Measurements from ENCODE around the gene BATF3.
"Not testable (repeated sequence)": the region's sequence is repeated elsewhere in the genome, so short reads cannot be mapped to it uniquely, and the experiment has no call there.

Gene BATF3, protein sequence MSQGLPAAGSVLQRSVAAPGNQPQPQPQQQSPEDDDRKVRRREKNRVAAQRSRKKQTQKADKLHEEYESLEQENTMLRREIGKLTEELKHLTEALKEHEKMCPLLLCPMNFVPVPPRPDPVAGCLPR

DNA sequence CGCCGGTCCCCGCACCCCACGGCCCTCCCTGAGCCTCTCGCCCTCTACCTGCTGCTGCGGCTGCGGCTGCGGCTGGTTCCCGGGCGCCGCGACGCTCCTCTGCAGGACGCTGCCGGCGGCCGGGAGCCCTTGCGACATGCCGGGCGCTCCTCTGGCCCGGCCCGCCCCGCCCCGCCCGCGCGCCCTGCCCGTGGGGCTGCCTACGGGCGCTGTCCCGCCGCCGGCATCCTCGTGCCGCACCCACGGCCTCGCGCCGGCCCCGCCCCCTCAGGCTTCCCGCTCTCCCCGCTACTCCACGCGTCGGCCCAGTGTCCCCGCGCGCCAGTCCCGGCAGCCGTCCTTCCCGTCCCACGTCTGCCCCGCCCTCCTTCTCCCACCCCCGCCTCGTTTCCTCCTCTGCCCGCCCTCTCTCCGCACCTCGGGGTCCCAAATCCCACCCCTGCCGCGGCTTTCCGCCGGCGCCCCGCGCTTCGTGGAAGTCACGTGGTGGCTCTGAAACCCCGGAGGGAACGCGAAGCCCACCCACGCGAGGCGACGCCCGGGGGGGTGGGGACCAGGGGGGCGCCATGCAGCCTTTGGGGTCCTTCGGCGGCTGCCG lies at the start of gene BATF3:
TSS of gene BATF3 (minus strand) at position 216 of the 598 bp plus-strand sequence. CDS start at position 138, 78 bp downstream.
- DNase-seq (ENCODE audit: low read depth in 2 of 2): peak in 1 of 2 donors; percentile 74

DNA sequence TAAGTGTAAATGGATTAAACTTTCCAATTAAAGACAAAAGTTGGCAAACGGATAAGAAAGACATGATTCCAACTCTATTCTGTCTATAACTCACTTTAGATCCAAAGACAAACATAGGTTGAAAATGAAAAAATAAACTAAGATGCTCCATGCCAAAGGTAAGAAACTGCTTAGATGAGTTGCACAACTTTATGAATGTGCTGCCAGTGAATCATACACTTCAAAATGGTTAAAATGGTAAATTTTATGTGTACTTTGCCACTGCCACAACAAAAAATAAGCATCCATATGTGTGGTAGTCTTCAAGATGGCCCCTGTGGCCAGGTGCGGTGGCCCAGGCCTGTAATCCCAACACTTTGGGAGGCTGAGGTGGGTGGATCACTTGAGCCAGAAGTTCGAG lies 46.9 kb upstream of the BATF3 start:
- DNase-seq (ENCODE audit: low read depth in 2 of 2): no peak

DNA sequence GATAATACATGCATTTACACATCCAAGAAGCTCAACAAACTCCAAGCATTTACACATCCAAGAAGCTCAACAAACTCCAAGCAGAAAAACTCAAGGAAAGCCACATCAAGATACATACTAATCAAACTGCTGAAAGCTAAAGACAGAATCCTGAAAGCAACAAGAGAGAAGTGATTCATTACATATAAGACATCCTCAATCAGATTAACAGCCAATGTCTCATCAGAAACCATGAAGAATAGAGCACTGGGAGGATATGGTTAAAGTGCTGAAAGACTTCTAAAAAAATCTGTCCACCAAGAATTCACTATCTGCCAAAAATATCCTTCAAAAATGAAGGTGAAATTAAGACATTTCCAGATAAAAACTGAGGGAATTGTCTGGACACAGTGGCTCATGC lies 45.7 kb upstream of the BATF3 start:
- no peak for DNase-seq (ENCODE audit: low read depth in 2 of 2)

DNA sequence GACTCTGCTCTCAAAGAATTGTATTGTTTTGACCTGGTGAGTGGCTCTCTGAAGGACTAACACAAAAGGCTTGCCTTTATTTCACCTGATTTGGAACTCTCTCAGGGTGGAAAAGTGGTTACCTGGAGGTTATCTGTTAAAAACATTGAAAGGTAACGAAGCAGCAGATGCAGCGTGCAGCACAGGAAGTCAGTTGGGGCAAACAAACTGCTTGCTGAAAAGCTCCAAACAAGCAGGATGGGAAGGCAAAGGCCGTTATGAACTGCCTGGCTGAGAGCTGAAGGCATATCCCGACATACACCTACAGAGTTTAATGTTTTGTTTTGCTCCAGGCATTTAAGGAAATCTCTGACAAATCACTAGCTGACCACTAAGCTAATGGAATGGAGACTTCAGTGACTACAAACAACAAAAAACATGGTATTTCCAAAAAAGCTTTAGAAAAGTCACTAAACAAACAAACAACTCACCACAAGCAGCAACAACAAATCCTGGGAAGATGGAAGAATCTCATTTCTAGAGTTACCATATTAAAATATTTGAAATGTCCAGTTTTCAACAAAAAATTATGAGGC lies 44.3 kb upstream of the BATF3 start:
- DNase-seq (ENCODE audit: low read depth in 2 of 2): no peak

DNA sequence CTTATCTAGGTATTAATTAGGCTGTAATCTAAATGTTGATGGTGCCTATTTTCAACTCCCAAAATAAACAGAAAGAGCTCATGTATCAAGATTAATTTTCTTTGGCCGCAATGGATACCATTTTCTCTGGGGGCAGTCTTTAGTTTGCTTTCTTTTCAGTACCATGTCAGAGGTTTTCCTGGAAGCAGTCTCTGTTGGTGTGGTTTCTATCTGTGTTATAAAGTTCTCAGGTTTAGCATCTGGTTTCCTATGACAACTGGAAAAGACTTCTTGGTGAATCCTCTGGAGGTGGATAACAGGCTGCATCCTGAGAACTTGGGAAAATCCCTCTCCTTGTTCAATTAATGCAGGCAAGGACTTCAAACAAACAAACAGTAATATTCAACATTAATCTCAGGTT lies 38.7 kb upstream of the BATF3 start:
- no peak for DNase-seq (ENCODE audit: low read depth in 2 of 2)

DNA sequence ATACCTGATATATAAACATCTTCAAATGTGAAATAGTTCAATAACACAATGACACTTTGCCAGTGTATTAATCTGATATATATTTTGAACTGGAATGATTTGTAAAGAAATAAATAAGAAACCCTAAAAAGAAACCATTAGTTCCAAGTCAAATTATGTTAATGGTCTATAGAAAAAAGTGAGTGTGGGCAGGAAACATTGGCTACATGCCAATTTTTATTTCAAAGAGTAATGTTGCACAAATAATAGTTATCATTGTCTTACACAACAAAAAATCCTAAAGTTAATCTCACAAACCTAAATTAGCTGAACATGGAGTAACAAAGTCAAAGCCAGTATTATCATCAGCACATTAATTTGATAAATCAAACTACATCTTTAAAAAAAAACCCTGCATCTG lies 37.9 kb upstream of the BATF3 start:
- DNase-seq (ENCODE audit: low read depth in 2 of 2): no peak

DNA sequence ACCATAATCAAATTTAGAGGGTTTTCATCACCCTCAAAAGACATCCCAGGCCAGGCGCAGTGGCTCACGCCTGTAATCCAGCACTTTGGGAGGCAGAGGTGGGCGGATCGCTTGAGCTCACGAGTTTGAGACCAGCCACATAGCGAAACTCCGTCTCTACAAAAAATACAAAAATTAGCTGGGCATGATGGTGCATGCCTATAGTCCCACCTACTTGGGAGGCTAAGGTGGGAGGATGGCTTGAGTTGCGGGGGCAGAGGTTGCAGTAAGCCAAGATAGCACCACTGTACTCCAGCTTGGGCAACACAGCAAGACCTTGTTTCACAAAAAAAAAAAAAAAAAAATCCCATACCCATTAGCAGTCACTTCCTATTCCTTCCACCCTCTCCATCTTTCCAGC lies 33.5 kb upstream of the BATF3 start:
- no peak for DNase-seq (ENCODE audit: low read depth in 2 of 2)

DNA sequence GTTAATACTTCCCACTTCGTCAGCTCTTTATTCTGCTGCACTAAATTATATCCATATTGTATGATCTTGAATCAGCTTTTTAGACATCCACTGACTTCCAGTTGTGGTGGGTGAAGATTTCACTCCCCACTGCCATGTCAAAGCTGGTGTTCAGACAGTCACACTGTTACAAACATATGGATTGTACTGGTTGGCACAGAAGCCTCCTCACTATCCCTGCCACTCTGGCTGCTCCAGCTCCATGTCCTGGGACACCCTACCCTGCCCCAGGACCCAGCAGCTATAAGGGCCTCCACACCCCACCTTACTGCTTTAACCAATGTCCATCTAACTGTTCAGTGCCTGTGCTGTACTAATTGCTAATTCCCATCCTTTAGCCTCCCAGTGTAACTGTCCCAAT lies 32.0 kb upstream of the BATF3 start:
- DNase-seq (ENCODE audit: low read depth in 2 of 2): no peak

DNA sequence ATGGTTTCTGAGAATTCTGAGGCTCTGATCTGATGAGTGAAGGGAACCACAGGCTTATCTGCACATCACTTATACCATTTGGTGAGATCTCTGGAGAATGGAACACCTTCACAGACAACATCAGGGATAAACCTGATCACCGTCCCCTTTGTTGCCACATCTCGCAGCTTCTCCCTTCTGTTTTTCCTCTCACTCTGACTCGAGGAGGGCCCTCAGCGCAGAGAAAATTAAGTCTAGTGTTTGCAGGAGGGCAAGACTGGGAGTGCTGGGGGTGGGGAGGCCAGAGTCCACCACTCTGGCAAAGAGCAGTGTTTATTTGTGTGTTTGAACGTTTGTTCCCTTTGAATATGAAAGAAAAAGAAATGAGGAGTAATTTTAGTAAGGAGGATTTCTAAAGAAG lies 29.0 kb upstream of the BATF3 start:
- no peak for DNase-seq (ENCODE audit: low read depth in 2 of 2)

DNA sequence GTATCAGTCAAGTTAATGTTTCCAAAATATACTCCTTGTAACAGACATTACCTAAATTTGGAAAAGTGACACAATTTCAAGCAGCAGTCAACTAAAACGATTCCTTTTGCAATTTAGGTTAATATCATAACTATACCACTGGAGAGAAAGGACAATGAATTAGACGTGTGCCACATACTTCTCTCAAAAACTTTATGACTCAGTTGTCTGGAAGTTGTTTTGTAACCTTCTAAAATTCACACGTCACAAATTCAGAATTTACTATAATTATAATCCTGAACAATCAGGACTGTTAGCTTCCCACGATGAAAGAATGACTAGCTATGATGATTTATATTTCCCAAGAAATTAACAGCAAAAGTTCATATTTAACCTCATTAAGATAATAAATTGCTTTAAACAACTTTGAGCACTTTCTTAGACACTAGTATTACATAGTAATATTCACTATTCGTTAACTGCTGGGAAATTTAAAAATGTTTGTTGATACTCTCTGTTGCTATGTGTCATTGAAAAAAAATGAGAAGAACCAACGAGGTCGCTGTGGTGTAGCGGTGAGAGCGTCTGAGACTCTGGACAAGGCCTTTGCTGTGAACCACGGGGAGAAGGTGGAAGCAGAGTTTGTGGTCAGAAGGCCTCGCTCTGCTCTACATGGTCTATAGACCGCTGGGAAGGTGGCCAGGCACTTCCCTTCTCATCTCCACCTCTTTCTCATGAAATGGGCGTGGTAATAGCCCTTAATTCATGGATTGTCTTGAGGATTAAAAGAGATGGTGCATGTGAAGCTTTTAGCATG lies 27.9 kb upstream of the BATF3 start:
- no peak for DNase-seq (ENCODE audit: low read depth in 2 of 2)

DNA sequence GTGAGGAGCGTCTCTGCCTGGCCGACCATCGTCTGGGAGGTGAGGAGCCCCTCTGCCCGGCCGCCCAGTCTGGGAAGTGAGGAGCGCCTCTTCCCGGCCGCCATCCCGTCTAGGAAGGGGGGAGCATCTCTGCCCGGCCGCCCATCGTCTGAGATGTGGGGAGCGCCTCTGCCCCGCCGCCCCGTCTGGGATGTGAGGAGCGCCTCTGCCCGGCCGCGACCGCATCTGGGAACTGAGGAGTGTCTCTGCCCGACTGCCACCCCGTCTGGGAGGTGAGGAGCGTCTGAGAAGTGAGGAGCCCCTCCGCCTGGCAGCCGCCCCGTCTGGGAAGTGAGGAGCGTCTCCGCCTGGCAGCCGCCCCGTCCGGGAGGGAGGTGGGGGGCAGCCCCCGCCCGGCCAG lies 25.0 kb upstream of the BATF3 start:
- DNase-seq (ENCODE audit: low read depth in 2 of 2): not testable (repeated sequence)

DNA sequence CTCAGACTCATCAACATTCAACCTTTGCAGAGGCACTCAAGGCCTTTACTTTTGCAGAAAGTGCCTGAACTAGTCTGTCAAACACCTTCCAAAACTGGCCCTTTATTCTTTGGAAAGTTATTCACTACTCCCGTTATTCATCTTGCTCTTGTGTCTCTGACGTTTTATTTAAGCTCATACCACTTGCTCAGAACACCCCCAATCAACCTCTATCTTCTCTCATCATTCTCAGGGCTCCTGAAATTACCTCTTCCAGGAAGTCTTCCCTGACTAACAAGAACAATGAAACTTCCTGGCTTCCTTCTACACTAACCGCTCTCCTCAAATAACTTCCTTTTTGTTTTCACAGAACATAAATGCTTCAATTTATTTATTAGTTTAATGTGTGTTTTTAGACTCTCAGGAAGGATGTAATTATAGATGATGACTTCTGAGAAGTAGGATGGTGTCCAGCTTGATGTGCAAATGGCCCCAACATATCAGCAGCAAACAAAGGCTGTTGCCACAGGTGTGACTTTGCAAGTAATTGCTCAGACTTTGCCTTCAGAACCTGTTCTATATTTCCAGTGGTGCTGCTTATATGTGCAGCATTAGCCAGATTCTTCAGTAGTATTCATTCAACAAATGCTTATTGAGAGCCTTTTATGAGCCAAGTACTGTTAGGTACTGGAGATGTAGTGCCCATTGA lies 22.8 kb upstream of the BATF3 start:
- no peak for DNase-seq (ENCODE audit: low read depth in 2 of 2)

DNA sequence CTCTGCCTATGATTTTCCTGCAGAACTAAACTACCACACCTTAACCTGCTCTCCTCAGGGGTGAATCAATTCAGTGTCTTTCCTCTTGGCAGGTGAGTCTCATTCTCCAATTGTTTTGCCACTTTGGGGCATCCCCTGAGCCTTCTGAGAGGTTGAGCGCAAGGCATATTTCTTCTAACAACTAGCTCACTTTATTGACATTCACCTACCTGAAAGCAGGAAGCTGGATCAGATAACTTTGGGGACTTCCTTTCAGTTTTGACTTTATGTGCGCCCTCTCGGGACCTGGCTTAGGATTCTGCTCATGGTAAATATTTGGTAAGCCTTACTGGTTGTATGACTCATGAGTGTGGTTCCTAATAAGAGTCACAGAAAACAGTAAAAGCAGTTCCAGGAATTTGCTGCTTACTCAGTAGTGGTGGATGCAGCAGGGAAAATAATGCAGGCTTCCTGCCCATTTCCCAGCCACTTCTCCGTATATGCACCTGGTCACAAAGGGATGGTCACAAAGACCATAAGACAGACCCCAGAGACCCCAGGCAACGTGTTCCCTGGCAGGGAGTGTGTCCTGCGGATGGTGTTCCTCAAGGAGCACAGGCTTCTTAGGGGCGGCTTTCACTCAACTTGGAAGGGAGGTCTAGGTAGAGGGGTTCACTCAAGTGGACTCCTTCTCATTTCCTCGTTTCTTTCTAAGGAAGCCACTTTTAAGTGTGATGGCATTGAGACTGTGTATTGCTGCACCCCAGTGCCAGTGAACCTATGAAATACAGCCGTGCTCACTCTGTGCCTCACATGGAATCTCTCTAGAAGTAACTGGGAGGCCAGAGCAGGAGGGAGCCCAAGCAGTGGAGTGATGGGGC lies 22.0 kb upstream of the BATF3 start:
- no peak for DNase-seq (ENCODE audit: low read depth in 2 of 2)

DNA sequence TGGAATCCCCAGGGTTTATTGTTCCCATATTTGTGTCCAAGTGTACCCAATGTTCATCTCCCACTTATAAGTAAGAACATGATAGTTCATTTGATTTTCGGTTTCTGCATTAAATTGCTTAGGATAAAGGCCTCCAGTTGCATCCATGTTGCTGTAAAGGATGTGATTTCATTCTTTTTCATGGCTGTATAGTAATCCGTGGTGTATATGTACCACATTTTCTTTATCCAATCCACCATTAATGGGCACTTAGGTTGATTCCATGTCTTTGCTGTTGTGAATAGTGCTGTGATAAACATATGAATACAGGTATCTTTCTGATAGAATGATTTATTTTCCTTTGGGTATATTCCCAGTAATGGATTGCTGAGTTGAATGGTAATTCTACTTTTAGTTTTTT lies 20.0 kb upstream of the BATF3 start:
- DNase-seq (ENCODE audit: low read depth in 2 of 2): no peak

DNA sequence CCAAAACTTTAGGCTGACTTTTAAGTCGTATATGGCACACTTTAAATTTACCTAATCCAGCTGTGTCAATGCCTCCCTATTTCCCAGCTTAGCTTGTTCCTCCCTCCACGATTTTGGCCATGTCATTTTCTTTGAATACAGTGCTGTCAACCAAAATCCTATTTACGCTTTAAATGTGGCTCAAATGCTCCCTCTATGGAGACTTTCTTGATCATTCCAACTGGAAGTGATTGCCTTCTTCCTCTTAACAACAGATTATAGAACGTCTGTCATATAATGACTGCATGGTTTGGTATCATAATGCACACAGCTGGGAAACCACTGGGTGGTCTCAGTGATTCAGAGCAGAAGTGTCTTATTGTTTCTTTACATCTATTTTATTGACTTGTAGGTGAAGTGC lies 18.9 kb upstream of the BATF3 start:
- DNase-seq (ENCODE audit: low read depth in 2 of 2): no peak

DNA sequence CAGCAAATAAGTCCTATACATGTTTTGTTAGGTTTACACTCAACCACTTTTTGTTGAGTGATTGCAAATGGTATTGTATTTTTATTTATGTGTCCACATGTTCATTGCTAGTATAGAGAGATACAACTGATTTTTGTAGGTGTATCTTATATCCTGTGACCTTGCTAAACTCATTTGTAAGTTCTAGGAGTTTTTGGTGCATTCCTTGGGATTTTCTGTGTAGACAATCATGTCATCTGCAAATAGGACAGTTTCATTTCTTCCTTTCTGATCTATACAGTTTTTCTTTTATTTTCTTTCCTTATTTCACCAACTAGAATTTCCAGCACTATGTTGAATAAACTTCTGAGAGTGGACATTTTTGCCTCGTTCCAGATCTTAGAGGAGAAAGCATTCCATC lies 16.5 kb upstream of the BATF3 start:
- DNase-seq (ENCODE audit: low read depth in 2 of 2): no peak

DNA sequence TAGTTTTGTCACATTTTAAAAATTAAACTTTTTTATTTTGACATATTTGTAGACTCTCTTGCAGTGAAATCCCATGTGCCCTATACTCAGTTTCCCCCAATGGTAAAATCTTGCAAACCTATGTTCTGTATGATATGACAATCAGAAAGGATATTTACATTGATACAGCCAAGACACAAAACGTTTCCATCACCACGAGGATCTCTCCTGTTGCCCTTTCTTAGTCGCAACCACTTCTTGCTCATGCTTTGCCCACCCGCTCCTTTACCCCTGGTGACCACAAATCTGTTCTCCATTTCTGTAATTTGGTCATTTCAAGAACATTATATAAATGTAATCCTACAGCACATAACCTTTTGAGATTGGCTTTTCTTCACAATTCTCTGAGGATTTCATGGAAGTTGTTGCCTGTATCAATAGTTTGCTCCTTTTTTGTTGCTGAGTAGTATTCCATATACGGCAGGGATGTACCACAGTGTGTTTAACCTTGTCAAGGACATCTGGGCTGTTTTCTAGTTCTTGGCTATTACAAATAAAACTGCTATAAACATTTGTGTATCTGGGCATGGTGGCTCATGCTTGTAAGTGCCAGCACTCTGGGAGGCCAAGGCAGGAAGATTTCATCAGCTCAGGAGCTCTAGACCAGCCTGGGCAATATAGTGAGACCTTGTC lies 14.0 kb upstream of the BATF3 start:
- no peak for DNase-seq (ENCODE audit: low read depth in 2 of 2)

DNA sequence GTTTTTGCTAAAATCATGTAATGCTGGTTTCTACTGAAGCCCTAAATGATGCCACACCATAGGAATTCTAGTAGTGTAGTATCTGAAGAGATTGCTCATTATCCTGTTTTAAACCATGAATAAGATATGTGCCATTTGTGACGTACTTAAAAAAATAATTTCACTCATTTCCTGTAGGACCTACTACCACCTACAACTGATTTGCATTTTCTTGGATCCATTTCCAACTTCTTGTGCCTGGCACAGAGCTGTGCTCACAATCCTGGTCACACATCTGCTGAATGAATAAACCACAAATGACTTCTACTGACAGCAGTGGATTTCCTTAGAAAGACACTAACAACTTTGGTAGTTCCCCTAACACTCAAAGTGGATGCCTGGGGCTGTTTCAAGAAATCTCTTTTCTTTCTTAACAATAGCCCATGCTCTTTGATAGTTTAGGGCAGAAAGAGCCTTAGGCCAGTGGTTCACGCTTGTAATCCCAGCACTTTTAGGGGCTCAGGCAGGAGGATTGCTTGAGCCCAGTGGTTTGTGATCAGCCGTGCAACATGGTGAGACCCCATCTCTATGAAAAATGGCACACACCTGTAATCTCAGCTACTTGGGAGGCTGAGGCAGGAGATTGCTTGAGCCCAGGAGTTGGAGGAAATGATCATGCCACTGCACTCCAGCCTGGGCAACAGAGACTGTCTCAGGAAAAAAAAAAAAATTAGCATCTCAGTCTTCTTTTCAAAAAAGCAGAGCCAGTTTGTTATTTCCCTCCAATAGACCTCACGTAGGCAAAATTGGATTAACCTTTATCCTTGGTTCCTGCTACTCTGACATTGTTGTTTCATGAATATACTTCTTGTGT lies 13.0 kb upstream of the BATF3 start:
- no peak for DNase-seq (ENCODE audit: low read depth in 2 of 2)

DNA sequence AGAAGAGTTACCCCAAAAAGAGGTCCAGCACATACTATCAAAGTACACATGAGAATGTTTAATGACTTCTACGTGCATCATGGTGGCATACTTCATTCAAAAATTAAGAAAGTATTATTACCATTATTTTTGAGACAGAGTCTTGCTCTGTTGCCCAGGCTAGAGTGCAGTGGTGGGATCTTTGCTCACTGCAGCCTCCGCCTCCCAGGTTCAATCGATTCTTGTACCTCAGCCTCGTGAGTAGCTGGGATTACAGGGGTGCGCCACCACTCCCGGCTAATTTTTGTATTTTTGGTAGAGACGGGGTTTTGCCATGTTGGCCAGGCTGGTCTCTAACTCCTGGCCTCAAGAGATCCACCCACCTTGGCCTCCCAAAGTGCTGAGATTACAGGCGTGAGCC lies 12.3 kb upstream of the BATF3 start:
- DNase-seq (ENCODE audit: low read depth in 2 of 2): not testable (repeated sequence)

DNA sequence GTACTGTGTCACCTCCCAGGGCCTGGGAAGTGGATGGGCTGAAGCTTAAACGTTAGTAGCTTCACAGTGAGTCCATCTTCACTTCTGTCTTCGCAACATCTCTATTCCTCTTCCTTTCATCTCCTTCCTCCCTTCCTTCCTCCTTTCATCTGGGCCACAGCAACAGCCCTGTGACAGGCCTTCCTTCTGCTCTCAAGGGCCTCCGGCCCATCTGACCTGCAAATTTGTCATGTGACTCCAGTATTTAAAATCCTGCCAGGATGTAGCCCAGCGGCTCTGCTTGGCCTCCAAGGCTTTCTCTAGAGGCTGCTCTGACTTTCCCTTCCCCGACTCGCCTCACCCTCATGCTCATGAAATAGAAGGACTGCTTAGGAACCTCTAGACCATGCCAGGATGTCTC lies 10.9 kb upstream of the BATF3 start:
- DNase-seq (ENCODE audit: low read depth in 2 of 2): no peak
